Measurements from ENCODE around the gene LRBA. TPM values are rescaled to one million over a fixed set of nuclear protein-coding genes. Genes with fewer than 3 reads are reported as not detected.

LRBA gene
- total and polyA plus RNA-seq, 2 donors (not counting 3 experiments of a cell fraction or from before 2014, with no cell fraction given), result 18.0 to 35.1 TPM

- Histone ChIP-seq H3K36me3 (ENCODE audit: control insufficient read depth in 2 of 2, extremely low read depth in 1 of 2, insufficient read depth in 2 of 2, low read length in 2 of 2) (no peaks in the 10 kb centered on the region), H3K4me3 (replicated peaks in 1 of 3; ENCODE audit: insufficient read depth in 1 of 3, low read depth in 1 of 3, low read length in 3 of 3) (no peak overlapping the region), H3K79me2 (ENCODE audit: control insufficient read depth, insufficient read depth, low read length) (no peaks in the 10 kb centered on the region), H3K9ac (replicated peaks; ENCODE audit: extremely low read depth, insufficient read depth, low read length) (no peak overlapping the region), H2AFZ (ENCODE audit: low read depth, low read length) (no peak overlapping the region), H3K9me1 (replicated peaks; ENCODE audit: control insufficient read depth, extremely low read depth, insufficient read depth, low read length) (no peaks in the 10 kb centered on the region), H3K27me3 (ENCODE audit: control insufficient read depth in 2 of 2, insufficient read depth in 2 of 2, low read length in 2 of 2) (no peaks in the 10 kb centered on the region), H3K9me3 (replicated peaks; ENCODE audit: control insufficient read depth, insufficient read depth, low read length) (no peaks in the 10 kb centered on the region), H4K20me1 (replicated peaks; ENCODE audit: control insufficient read depth, extremely low read depth, insufficient read depth, low read length) (no peaks in the 10 kb centered on the region), H3K4me1 (ENCODE audit: control insufficient read depth, extremely low read depth, insufficient read depth, low read length) (peaks cover 8% of the 10 kb centered on the region), H3K4me2 (ENCODE audit: insufficient read depth, low read length) (no peak overlapping the region), H3K27ac (ENCODE audit: insufficient read depth, low read depth, low read length) (no peak overlapping the region)
- intact Hi-C loops (cut with micrococcal nuclease) (no loop called here), dilution Hi-C loops (cut with MboI; ENCODE audit: extremely low pct_ligation_motif_present, low sequenced_read_pairs) (no loop called here)
- FAIRE-seq (no peak), DNase-seq (ENCODE audit: low read depth, low spot score) (peak; percentile 33)
- TF ChIP-seq JUN (IDR thresholded peaks at IDR 0.05; ENCODE audit: borderline replicate concordance, insufficient read depth, insufficient read length, low read depth) (peak; percentile 45), EZH2 (IDR thresholded peaks at IDR 0.05; ENCODE audit: borderline replicate concordance, low read depth, low read length, severe bottlenecking) (no peak), FOS (IDR thresholded peaks at IDR 0.05; ENCODE audit: borderline replicate concordance, insufficient read depth, low read length) (peak; percentile 63), MYC (IDR thresholded peaks at IDR 0.05; ENCODE audit: low read depth, low read length) (no peak), CTCF (IDR thresholded peaks at IDR 0.05; ENCODE audit: extremely low read depth in 1 of 2, insufficient read depth in 1 of 2, low read depth in 1 of 2, low read length in 2 of 2) (no peak), POLR2AphosphoS5 (IDR thresholded peaks at IDR 0.05; ENCODE audit: insufficient read depth, low read depth, low read length) (peak; percentile 19), MAX (IDR thresholded peaks at IDR 0.05; ENCODE audit: insufficient read depth, insufficient read length) (no peak), POLR2A (IDR thresholded peaks at IDR 0.05; ENCODE audit: low read depth, low read length) (no peak), GATA2 (IDR thresholded peaks at IDR 0.05; ENCODE audit: insufficient read depth, insufficient read length, low read depth, low read length) (no peak)
- ChIA-PET POLR2A (no interaction called here), CTCF (no interaction called here)
- BruUV-seq (replicated peaks), result no TSS peak
Measured at GRCh38 chr4:150769248-150769647, 245.8 kb downstream of the LRBA start.
